K562 (cell line): Measurements from ENCODE around the gene CST6. TPM values are rescaled to one million over a fixed set of nuclear protein-coding genes. Genes with fewer than 3 reads are reported as not detected.

Experiments
- ILK ChIP-seq: fragments of 450-650 bp; IDR thresholded peaks from 2 replicates; pipeline ENCODE4 v1.6.1; 2016; ENCODE audit warnings: missing genetic modification characterization, low read depth, mild to moderate bottlenecking, missing compliant biosample characterization, moderate library complexity, borderline replicate concordance
- MTF1 ChIP-seq: fragments of 250-450 bp; sonication (Bioruptor Pico); IDR thresholded peaks from 2 replicates; pipeline ENCODE4 v1.9.0; 2021; ENCODE audit warnings: moderate library complexity, mild to moderate bottlenecking, inconsistent platforms, borderline replicate concordance
- ZBTB26 ChIP-seq: fragments of 450-650 bp; formaldehyde crosslinking; IDR thresholded peaks from 2 replicates; pipeline ENCODE4 v1.4.0; 2022; ENCODE audit warnings: missing genetic modification characterization
- polyA plus RNA-seq, 8 experiments: library from polyadenylated mRNA; depleted of rRNA in 4 of 8; stranded (reverse) in 5 of 8; unstranded in 3 of 8; fragments of >200 nt; fragmentation: Nextera tagmentation in 2 of 8; fragmentation: Illumina TruSeq in 1 of 8; extraction: Ambion mirVana in 2 of 8; extraction: Trizol in 1 of 8; gene quantifications; 2 replicates each; pipeline versions ENCODE4 v1.2.1 to v1.2.3, GENCODE V29; 2011 to 2014; ENCODE audit warnings: inconsistent platforms in 1 of 8, missing spikeins in 1 of 8
- total RNA-seq, 7 experiments: library from RNA; depleted of rRNA in 6 of 7; stranded (reverse); fragments of >200 nt in 6 of 7; fragmentation: Illumina TruSeq in 2 of 7; extraction: Trizol in 2 of 7; gene quantifications; 2 replicates each; pipeline versions ENCODE4 v1.2.1 to v1.2.3, GENCODE V29; 2011 to 2021; ENCODE audit warnings: low replicate concordance in 1 of 7
- TF ChIP-seq, protein P1 (sequence below): fragments of 200-600 bp; sonication (generic); IDR thresholded peaks from one replicate; pipeline ENCODE4 v1.6.1; 2012; ENCODE audit warnings: mild to moderate bottlenecking, low read depth, low read length, inconsistent platforms

Gene CST6
- total and polyA plus RNA-seq, 9 of the 15 experiments (the other 6 are each of a cell fraction or from before 2014, with no cell fraction given): not detected

GRCh38 chr11:66026017-66026529 lies 14.3 kb downstream of the CST6 start, which contains the start of gene CATSPER1 (continued):
- TF ChIP-seq, protein P1, sequence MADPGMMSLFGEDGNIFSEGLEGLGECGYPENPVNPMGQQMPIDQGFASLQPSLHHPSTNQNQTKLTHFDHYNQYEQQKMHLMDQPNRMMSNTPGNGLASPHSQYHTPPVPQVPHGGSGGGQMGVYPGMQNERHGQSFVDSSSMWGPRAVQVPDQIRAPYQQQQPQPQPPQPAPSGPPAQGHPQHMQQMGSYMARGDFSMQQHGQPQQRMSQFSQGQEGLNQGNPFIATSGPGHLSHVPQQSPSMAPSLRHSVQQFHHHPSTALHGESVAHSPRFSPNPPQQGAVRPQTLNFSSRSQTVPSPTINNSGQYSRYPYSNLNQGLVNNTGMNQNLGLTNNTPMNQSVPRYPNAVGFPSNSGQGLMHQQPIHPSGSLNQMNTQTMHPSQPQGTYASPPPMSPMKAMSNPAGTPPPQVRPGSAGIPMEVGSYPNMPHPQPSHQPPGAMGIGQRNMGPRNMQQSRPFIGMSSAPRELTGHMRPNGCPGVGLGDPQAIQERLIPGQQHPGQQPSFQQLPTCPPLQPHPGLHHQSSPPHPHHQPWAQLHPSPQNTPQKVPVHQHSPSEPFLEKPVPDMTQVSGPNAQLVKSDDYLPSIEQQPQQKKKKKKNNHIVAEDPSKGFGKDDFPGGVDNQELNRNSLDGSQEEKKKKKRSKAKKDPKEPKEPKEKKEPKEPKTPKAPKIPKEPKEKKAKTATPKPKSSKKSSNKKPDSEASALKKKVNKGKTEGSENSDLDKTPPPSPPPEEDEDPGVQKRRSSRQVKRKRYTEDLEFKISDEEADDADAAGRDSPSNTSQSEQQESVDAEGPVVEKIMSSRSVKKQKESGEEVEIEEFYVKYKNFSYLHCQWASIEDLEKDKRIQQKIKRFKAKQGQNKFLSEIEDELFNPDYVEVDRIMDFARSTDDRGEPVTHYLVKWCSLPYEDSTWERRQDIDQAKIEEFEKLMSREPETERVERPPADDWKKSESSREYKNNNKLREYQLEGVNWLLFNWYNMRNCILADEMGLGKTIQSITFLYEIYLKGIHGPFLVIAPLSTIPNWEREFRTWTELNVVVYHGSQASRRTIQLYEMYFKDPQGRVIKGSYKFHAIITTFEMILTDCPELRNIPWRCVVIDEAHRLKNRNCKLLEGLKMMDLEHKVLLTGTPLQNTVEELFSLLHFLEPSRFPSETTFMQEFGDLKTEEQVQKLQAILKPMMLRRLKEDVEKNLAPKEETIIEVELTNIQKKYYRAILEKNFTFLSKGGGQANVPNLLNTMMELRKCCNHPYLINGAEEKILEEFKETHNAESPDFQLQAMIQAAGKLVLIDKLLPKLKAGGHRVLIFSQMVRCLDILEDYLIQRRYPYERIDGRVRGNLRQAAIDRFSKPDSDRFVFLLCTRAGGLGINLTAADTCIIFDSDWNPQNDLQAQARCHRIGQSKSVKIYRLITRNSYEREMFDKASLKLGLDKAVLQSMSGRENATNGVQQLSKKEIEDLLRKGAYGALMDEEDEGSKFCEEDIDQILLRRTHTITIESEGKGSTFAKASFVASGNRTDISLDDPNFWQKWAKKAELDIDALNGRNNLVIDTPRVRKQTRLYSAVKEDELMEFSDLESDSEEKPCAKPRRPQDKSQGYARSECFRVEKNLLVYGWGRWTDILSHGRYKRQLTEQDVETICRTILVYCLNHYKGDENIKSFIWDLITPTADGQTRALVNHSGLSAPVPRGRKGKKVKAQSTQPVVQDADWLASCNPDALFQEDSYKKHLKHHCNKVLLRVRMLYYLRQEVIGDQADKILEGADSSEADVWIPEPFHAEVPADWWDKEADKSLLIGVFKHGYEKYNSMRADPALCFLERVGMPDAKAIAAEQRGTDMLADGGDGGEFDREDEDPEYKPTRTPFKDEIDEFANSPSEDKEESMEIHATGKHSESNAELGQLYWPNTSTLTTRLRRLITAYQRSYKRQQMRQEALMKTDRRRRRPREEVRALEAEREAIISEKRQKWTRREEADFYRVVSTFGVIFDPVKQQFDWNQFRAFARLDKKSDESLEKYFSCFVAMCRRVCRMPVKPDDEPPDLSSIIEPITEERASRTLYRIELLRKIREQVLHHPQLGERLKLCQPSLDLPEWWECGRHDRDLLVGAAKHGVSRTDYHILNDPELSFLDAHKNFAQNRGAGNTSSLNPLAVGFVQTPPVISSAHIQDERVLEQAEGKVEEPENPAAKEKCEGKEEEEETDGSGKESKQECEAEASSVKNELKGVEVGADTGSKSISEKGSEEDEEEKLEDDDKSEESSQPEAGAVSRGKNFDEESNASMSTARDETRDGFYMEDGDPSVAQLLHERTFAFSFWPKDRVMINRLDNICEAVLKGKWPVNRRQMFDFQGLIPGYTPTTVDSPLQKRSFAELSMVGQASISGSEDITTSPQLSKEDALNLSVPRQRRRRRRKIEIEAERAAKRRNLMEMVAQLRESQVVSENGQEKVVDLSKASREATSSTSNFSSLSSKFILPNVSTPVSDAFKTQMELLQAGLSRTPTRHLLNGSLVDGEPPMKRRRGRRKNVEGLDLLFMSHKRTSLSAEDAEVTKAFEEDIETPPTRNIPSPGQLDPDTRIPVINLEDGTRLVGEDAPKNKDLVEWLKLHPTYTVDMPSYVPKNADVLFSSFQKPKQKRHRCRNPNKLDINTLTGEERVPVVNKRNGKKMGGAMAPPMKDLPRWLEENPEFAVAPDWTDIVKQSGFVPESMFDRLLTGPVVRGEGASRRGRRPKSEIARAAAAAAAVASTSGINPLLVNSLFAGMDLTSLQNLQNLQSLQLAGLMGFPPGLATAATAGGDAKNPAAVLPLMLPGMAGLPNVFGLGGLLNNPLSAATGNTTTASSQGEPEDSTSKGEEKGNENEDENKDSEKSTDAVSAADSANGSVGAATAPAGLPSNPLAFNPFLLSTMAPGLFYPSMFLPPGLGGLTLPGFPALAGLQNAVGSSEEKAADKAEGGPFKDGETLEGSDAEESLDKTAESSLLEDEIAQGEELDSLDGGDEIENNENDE: no peak
- TF ChIP-seq MTF1 (CRISPR knock-in tag) (no peak), ZBTB26 (CRISPR knock-in tag) (no peak), ILK (tag) (no peak)
- TF ChIP-seq, all 486 proteins: peak for 0
